Small intestine (tissue), 7 donors: Measurements from ENCODE around the gene NSUN2. TPM values are rescaled to one million over a fixed set of nuclear protein-coding genes. Genes with fewer than 3 reads are reported as not detected.

ENCODE experiments used
- DNase-seq, 2 donors: peaks; one replicate each; pipeline versions ENCODE4 v3.0.0 to v3.0.0-alpha.2; 2013
- FAIRE-seq: peaks from 2 replicates; lab custom pipeline; 2012; peaks lifted over from hg19 to GRCh38; lab: Jason Lieb, UNC
- H3K27ac ChIP-seq, 3 donors: one replicate each; pipeline ENCODE4 v1.5.1; 2013; ENCODE audit warnings: low read length in 2 of 3, mild to moderate bottlenecking in 2 of 3, control low read depth in 1 of 3, inconsistent platforms in 1 of 3, low read depth in 1 of 3, moderate library complexity in 1 of 3
- H3K27me3 ChIP-seq, 3 donors: one replicate each; pipeline ENCODE4 v1.6.1; 2013; ENCODE audit warnings: low read length in 3 of 3, inconsistent platforms in 1 of 3; ENCODE audit not compliant: control insufficient read depth in 3 of 3, insufficient read depth in 3 of 3
- H3K36me3 ChIP-seq, 3 donors: one replicate each; pipeline ENCODE4 v1.6.1; 2013; ENCODE audit warnings: low read length in 3 of 3, inconsistent platforms in 1 of 3, low read depth in 1 of 3, mild to moderate bottlenecking in 1 of 3, moderate library complexity in 1 of 3; ENCODE audit not compliant: control insufficient read depth in 3 of 3, insufficient read depth in 2 of 3
- H3K4me1 ChIP-seq, 3 donors: one replicate each; pipeline ENCODE4 v1.6.1; 2013; ENCODE audit warnings: low read length in 2 of 3, inconsistent platforms in 1 of 3, low read depth in 1 of 3, mild to moderate bottlenecking in 1 of 3, moderate library complexity in 1 of 3; ENCODE audit not compliant: control insufficient read depth in 3 of 3, insufficient read depth in 2 of 3
- H3K4me3 ChIP-seq, 3 donors: one replicate each; pipeline ENCODE4 v1.5.1; 2013; ENCODE audit warnings: low read length in 3 of 3, control low read depth in 1 of 3, inconsistent platforms in 1 of 3, low read depth in 1 of 3, mild to moderate bottlenecking in 1 of 3, moderate library complexity in 1 of 3
- H3K9me3 ChIP-seq, 2 donors: one replicate each; pipeline ENCODE4 v1.6.1; 2013; ENCODE audit warnings: low read depth in 1 of 2, low read length in 1 of 2; ENCODE audit not compliant: control insufficient read depth in 2 of 2, insufficient read depth in 1 of 2
- WGBS, 3 donors: extraction: QIAGEN DNeasy Blood & Tissue Kit; methylation state at CpG; one replicate each; pipeline ENCODE4 v1.1.7; 2013; 5-methylcytosine and 5-hydroxymethylcytosine counted together
- polyA plus RNA-seq, 4 donors: library from polyadenylated mRNA; stranded (reverse) in 3 of 4; unstranded in 1 of 4; fragments of 200-250 nt in 3 of 4; fragments of 120-200 nt in 1 of 4; gene quantifications; one replicate each; pipeline versions ENCODE4 v1.2.1 to v1.2.3, GENCODE V29; 2013
- donor health status: healthy with polysubstance abuse.
- donor health status: control.
- donor health status: control.
- donor health status: Bipolar disorder and iron deficiency.
- donor health status: healthy.

Gene NSUN2
- polyA plus RNA-seq, 4 donors: 36.5 to 74.8 (median 43.8) TPM

- no peaks in the 10 kb centered on the region for H3K27me3 ChIP-seq
- no peak overlapping the region for H3K27ac ChIP-seq
- WGBS, 3 donors: 93 to 98% (median 96%) methylated on average over 3 of the region's 3 CpGs
- H3K36me3 ChIP-seq: peaks cover 17 to 72% (median 34%) of the 10 kb centered on the region in 3 donors
- H3K9me3 ChIP-seq: no peaks in the 10 kb centered on the region
- no peaks in the 10 kb centered on the region for H3K4me1 ChIP-seq
- DNase-seq (no peak), FAIRE-seq (no peak)
- H3K4me3 ChIP-seq: no peak overlapping the region
Observed at GRCh38 chr5:6608016-6608415, 24.8 kb downstream of the NSUN2 start.

GRCh38 chr5:6607559-6607936 lies 25.3 kb downstream of the NSUN2 start:
- no peak overlapping the region for H3K27ac ChIP-seq
- H3K27me3 ChIP-seq: no peaks in the 10 kb centered on the region
- H3K4me3 ChIP-seq: no peak overlapping the region
- H3K36me3 ChIP-seq: peaks cover 18 to 70% (median 33%) of the 10 kb centered on the region in 3 donors
- no peaks in the 10 kb centered on the region for H3K4me1 ChIP-seq
- FAIRE-seq: no peak
- 93 to 96% (median 94%) methylated on average over 5 of the region's 5 CpGs for WGBS, 3 donors
- no peak for DNase-seq
- no peaks in the 10 kb centered on the region for H3K9me3 ChIP-seq

DNA sequence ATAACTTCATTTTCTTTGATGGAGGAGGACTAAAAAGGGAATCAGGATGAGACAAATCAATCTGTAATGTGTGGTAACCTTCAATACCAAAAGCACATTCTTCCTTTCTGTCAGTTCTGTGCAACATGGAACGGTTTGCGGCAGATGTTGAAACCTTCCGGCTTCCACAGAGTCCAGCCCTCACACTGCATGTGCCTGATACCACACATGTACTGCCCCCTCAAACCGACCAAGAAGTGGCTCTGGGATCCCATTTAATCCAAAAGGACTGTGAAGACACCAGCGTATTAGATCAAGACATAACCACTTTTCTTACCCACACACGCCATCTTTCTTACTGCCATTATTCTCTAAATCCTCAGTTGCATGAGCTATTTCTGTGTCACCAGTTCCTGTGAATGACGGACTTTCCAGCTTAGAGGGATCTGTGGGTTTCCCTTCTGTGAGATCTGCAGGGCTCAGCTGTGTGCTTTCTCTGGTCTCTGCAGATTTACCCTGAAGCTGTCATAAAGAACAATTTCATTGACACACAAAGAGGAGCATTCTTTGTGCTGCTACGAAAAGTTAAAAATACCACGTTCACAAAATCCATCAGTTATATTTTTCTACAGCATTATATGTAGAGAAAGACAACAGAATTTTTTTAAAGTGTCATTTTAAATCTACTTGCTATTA lies 25.8 kb downstream of the NSUN2 start:
- DNase-seq (no peak), FAIRE-seq (no peak)
- Histone ChIP-seq H3K36me3 (peaks cover 18 to 71% (median 34%) of the 10 kb centered on the region in 3 donors), H3K4me1 (no peaks in the 10 kb centered on the region), H3K4me3 (no peak overlapping the region), H3K27me3 (no peaks in the 10 kb centered on the region), H3K27ac (no peak overlapping the region), H3K9me3 (no peaks in the 10 kb centered on the region)
- 86 to 96% (median 91%) methylated on average over 9 of the region's 9 CpGs for WGBS, 3 donors

DNA sequence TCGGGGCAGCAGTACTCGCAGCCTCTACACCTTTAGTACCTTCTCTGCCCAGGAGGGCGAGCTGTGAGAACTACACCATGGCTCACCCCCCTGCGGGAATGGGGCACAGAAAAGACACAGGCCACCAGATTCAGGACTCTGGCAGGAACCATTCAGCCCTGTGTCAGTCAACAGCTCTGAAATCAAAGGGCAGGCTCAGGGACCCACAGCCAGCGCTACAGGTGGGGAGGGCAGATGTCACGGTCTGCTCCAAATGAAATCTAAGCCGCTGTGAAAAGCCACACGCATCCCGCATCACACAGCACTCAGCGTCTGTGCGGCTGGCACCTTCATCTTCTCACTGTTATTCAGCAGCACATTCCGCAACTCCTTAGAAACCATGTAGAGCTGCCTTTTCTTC lies 27.9 kb downstream of the NSUN2 start:
- DNase-seq (no peak), FAIRE-seq (no peak)
- no peak overlapping the region for H3K4me3 ChIP-seq
- WGBS, 3 donors: 95 to 97% (median 97%) methylated on average over 12 of the region's 12 CpGs
- no peaks in the 10 kb centered on the region for H3K27me3 ChIP-seq
- H3K36me3 ChIP-seq: peaks cover 18 to 71% (median 31%) of the 10 kb centered on the region in 3 donors
- no peaks in the 10 kb centered on the region for H3K4me1 ChIP-seq
- no peaks in the 10 kb centered on the region for H3K9me3 ChIP-seq
- H3K27ac ChIP-seq: no peak overlapping the region

DNA sequence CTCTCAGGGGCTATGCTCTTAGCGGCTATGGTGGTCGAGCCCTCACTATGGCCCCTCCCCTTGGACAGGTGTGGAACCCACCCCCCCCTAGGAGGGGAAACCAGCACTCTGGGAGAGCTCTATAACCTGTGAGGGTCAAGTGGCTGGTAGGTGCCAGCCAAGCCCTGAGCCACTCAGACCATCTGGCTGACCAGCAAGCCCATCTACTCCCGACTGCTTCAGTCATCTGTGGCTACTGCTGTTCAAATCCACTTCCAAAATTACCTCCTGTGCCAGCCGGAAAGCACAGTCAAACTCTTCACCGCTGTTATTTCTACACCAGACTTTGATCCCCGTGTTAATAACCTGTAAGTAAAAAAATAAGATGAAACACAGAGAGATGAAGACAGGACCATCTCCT lies 28.5 kb downstream of the NSUN2 start:
- Histone ChIP-seq H3K27me3 (no peaks in the 10 kb centered on the region), H3K4me1 (no peaks in the 10 kb centered on the region), H3K4me3 (no peak overlapping the region), H3K36me3 (peaks cover 18 to 73% (median 32%) of the 10 kb centered on the region in 3 donors), H3K27ac (no peak overlapping the region), H3K9me3 (no peaks in the 10 kb centered on the region)
- FAIRE-seq: no peak
- no peak for DNase-seq
- 86 to 94% (median 94%) methylated on average over 6 of the region's 6 CpGs for WGBS, 3 donors

- Histone ChIP-seq H3K27me3 (no peaks in the 10 kb centered on the region), H3K4me1 (no peaks in the 10 kb centered on the region), H3K9me3 (no peaks in the 10 kb centered on the region), H3K4me3 (no peak overlapping the region), H3K36me3 (peaks cover 14 to 67% (median 34%) of the 10 kb centered on the region in 3 donors), H3K27ac (no peak overlapping the region)
- WGBS, 3 donors: 92 to 95% (median 93%) methylated on average over 4 to 5 of the region's 5 CpGs
- DNase-seq: no peak
- no peak for FAIRE-seq
Observed at GRCh38 chr5:6603643-6604042, 29.2 kb downstream of the NSUN2 start.

GRCh38 chr5:6602441-6602840 lies 30.4 kb downstream of the NSUN2 start:
- Histone ChIP-seq H3K4me3 (no peak overlapping the region), H3K27me3 (no peaks in the 10 kb centered on the region), H3K27ac (no peak overlapping the region), H3K36me3 (peaks cover 14 to 65% (median 31%) of the 10 kb centered on the region in 3 donors), H3K4me1 (no peaks in the 10 kb centered on the region), H3K9me3 (no peaks in the 10 kb centered on the region)
- no peak for FAIRE-seq
- DNase-seq: no peak
- 85 to 94% (median 93%) methylated on average over 7 of the region's 7 CpGs for WGBS, 3 donors

DNA sequence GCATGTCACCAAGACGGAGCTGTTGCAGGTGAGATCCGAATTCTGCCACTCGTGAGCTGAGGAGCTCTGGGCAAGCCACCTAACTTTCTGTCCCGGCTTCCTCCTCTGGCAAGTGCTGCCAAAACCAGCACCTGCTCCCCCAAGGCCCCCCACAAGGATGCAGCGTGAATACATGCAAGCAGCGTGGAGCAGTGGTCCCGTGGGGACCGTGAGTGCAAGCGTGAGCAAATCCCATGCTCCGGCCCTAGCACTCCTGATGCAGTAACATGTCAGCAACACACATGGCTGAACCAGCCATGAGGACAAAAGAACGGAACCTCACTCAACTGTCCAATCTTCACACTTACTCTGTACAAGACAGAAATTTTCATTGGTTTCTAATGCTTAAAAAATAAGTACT lies 31.0 kb downstream of the NSUN2 start:
- WGBS, 3 donors: 95 to 96% (median 96%) methylated on average over 11 of the region's 11 CpGs
- H3K4me3 ChIP-seq: no peak overlapping the region

GRCh38 chr5:6601271-6601670 lies 31.6 kb downstream of the NSUN2 start:
- Histone ChIP-seq H3K4me3 (no peak overlapping the region), H3K27me3 (no peaks in the 10 kb centered on the region), H3K9me3 (no peaks in the 10 kb centered on the region), H3K36me3 (peaks cover 14 to 64% (median 29%) of the 10 kb centered on the region in 3 donors), H3K4me1 (no peaks in the 10 kb centered on the region), H3K27ac (no peak overlapping the region)
- FAIRE-seq: no peak
- DNase-seq: no peak
- WGBS, 3 donors: 91 to 95% (median 95%) methylated on average over 11 of the region's 11 CpGs

More for the DNA sequence above, 31.0 kb downstream of the NSUN2 start:
- peaks cover 14 to 66% (median 29%) of the 10 kb centered on the region in 3 donors for H3K36me3 ChIP-seq
- no peak overlapping the region for H3K27ac ChIP-seq
- H3K9me3 ChIP-seq: no peaks in the 10 kb centered on the region
- no peaks in the 10 kb centered on the region for H3K4me1 ChIP-seq
- no peak for FAIRE-seq
- H3K27me3 ChIP-seq: no peaks in the 10 kb centered on the region
- DNase-seq: no peak
